ENCODE results near the gene COL11A2. TPM values are rescaled to one million over a fixed set of nuclear protein-coding genes. Genes with fewer than 3 reads are reported as not detected.

Gene COL11A2
- total and polyA plus RNA-seq, 2 of the 13 experiments (the other 11 are each of a cell fraction or from before 2014, with no cell fraction given), result 0.55 TPM

DNA sequence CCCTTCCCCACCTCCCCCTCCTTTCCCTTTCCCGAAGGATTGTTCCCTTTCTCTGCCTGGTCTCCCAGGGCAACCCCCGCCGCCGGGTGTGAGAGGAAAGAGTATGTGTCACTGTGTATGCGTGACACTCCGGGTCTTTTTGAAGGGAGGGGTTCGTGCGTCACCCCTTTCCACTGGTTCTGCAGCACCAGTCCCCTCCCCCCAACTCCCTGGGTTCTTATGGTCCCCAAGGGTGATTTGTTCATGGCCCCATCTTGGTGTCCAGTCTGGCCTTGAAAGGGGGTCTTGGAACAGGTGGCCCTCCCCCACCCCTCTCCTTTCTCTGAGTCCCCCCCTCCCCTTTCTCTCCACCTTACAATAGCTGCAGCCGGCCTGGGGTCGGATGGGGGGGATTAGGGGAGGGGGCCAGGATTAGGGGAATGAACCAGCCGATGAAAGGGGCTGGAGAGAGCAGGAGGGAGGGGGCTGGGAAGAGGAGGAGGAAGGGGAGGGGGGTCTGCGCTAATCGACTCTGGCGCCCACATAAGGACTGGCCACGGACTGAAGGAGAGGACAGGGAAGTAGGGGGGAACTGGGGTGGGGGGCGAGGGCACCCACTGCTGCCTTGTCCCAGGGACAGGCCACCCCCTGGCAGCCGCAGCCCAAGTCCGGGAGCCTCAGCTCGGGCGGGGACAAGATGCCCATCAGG lies 14.7 kb upstream of the COL11A2 start (continued):
- TF ChIP-seq, protein P1, sequence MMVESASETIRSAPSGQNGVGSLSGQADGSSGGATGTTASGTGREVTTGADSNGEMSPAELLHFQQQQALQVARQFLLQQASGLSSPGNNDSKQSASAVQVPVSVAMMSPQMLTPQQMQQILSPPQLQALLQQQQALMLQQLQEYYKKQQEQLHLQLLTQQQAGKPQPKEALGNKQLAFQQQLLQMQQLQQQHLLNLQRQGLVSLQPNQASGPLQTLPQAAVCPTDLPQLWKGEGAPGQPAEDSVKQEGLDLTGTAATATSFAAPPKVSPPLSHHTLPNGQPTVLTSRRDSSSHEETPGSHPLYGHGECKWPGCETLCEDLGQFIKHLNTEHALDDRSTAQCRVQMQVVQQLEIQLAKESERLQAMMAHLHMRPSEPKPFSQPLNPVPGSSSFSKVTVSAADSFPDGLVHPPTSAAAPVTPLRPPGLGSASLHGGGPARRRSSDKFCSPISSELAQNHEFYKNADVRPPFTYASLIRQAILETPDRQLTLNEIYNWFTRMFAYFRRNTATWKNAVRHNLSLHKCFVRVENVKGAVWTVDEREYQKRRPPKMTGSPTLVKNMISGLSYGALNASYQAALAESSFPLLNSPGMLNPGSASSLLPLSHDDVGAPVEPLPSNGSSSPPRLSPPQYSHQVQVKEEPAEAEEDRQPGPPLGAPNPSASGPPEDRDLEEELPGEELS (CRISPR knock-in tag; IDR thresholded peaks at IDR 0.05), result no peak
- TF ChIP-seq, protein P2, sequence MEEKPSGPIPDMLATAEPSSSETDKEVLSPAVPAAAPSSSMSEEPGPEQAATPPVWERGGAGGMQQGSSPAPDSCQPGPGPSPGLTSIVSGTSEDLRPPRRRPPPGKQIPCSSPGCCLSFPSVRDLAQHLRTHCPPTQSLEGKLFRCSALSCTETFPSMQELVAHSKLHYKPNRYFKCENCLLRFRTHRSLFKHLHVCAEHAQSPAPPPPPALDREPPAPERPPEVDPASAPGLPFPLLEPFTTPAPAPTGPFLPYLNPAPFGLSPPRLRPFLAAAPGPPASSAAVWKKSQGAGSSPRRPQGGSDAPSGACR (CRISPR knock-in tag; IDR thresholded peaks at IDR 0.05), result no peak
- TF ChIP-seq, protein P3, sequence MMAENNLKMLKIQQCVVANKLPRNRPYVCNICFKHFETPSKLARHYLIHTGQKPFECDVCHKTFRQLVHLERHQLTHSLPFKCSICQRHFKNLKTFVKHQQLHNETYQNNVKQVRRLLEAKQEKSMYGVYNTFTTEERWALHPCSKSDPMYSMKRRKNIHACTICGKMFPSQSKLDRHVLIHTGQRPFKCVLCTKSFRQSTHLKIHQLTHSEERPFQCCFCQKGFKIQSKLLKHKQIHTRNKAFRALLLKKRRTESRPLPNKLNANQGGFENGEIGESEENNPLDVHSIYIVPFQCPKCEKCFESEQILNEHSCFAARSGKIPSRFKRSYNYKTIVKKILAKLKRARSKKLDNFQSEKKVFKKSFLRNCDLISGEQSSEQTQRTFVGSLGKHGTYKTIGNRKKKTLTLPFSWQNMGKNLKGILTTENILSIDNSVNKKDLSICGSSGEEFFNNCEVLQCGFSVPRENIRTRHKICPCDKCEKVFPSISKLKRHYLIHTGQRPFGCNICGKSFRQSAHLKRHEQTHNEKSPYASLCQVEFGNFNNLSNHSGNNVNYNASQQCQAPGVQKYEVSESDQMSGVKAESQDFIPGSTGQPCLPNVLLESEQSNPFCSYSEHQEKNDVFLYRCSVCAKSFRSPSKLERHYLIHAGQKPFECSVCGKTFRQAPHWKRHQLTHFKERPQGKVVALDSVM (CRISPR knock-in tag; IDR thresholded peaks at IDR 0.05), result no peak
- TF ChIP-seq, protein P4, sequence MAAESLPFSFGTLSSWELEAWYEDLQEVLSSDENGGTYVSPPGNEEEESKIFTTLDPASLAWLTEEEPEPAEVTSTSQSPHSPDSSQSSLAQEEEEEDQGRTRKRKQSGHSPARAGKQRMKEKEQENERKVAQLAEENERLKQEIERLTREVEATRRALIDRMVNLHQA (CRISPR knock-in tag; IDR thresholded peaks at IDR 0.05), result no peak
- TF ChIP-seq ZNF589 (CRISPR knock-in tag; conservative IDR thresholded peaks at IDR 0.05), result no peak
- TF ChIP-seq ZNF644 (CRISPR knock-in tag; IDR thresholded peaks at IDR 0.05; ENCODE audit: low read depth), result no peak
